A549 (cell line): ENCODE measurements around the gene SPEF1. TPM values are rescaled to one million over a fixed set of nuclear protein-coding genes. Genes with fewer than 3 reads are reported as not detected.

ENCODE experiments used
- ATAC-seq, 2 experiments: fragments of 200-7000 bp in 1 of 2; fragments of >200 bp in 1 of 2; cut with Nextera tagmentation in 1 of 2; cut with Tn5 transposase in 1 of 2; 3 replicates each; pipeline versions ENCODE4 v1.8.0 to v1.9.1; 2018 to 2020; ENCODE audit warnings: mild to moderate bottlenecking in 1 of 2, moderate library complexity in 1 of 2
- CTCF ChIA-PET: fragments of 300-600 bp; sonication (Branson Sonifier 250); formaldehyde crosslinking; extraction: SDS; loops from one replicate; lab custom pipeline; 2021; ENCODE audit warnings: antibody characterized with exemption, inconsistent platforms; lab: Yijun Ruan, JAX
- POLR2A ChIA-PET: fragments of 350-600 bp; formaldehyde crosslinking; extraction: SDS; loops from one replicate; lab custom pipeline; 2021; ENCODE audit warnings: antibody characterized with exemption, inconsistent platforms; lab: Yijun Ruan, JAX
- DNase-seq, 2 experiments: peaks; one replicate each; pipeline versions ENCODE4 v3.0.0 to v3.0.0-alpha.2; 2011 to 2016; ENCODE audit warnings: low read depth in 1 of 2, low spot score in 1 of 2
- FAIRE-seq: peaks from 2 replicates; lab custom pipeline; 2011; peaks lifted over from hg19 to GRCh38; lab: Jason Lieb, UNC
- H3K27ac ChIP-seq, 2 experiments: fragments of >200 bp; sonication (Bioruptor Twin); formaldehyde crosslinking; 3 replicates each; pipeline ENCODE4 v1.5.1; 2016 to 2017
- H3K4me1 ChIP-seq: fragments of >200 bp; sonication (Bioruptor Twin); formaldehyde crosslinking; 3 replicates; pipeline ENCODE4 v1.6.1; 2016
- H3K4me2 ChIP-seq: fragments of >200 bp; sonication (Bioruptor Twin); formaldehyde crosslinking; 3 replicates; pipeline ENCODE4 v1.6.1; 2016
- H3K4me3 ChIP-seq: fragments of >200 bp; sonication (Bioruptor Twin); formaldehyde crosslinking; 3 replicates; pipeline ENCODE4 v1.5.1; 2016
- H3K9me3 ChIP-seq: fragments of >200 bp; sonication (Bioruptor Twin); formaldehyde crosslinking; 3 replicates; pipeline ENCODE4 v1.6.1; 2016
- BHLHE40 ChIP-seq: IDR thresholded peaks from 2 replicates; pipeline ENCODE4 v1.6.1; 2012; ENCODE audit warnings: low read depth, low read length, inconsistent platforms
- CBX2 ChIP-seq: fragments of 200-600 bp; sonication (generic); IDR thresholded peaks from 2 replicates; pipeline ENCODE4 v1.6.1; 2016; ENCODE audit warnings: low read depth, mild to moderate bottlenecking, borderline replicate concordance
- CTCF ChIP-seq: fragments of >200 bp; sonication (Bioruptor Twin); formaldehyde crosslinking; IDR thresholded peaks from 3 replicates; pipeline ENCODE4 v1.5.1; 2016
- EHMT2 ChIP-seq: fragments of 200-600 bp; sonication (generic); IDR thresholded peaks from 2 replicates; pipeline ENCODE4 v1.6.1; 2016; ENCODE audit warnings: antibody characterized with exemption, low read depth, mild to moderate bottlenecking, moderate library complexity
- HMGXB4 ChIP-seq: fragments of 250-450 bp; sonication (Bioruptor Pico); IDR thresholded peaks from 2 replicates; pipeline ENCODE4 v1.5.0; 2021; ENCODE audit warnings: mild to moderate bottlenecking, moderate library complexity, borderline replicate concordance
- JUN ChIP-seq, 2 experiments: fragments of >200 bp; sonication (Bioruptor Twin); formaldehyde crosslinking; IDR thresholded peaks; 2 replicates in 1 of 2; 3 replicates in 1 of 2; pipeline ENCODE4 v1.6.1; 2016 to 2017
- JUNB ChIP-seq: fragments of >200 bp; sonication (Bioruptor Twin); formaldehyde crosslinking; IDR thresholded peaks from 2 replicates; pipeline ENCODE4 v1.6.1; 2016
- NFE2L2 ChIP-seq: fragments of 150-350 bp; conservative IDR thresholded peaks from 2 replicates; pipeline ENCODE4 v1.6.1; 2014; ENCODE audit warnings: low read length
- PBX3 ChIP-seq: IDR thresholded peaks from 2 replicates; pipeline ENCODE4 v1.6.1; 2012
- POLR2A ChIP-seq: IDR thresholded peaks from 2 replicates; pipeline ENCODE4 v1.6.1; 2012; ENCODE audit warnings: mild to moderate bottlenecking, low read length
- RNF2 ChIP-seq: fragments of 200-600 bp; sonication (generic); IDR thresholded peaks from 2 replicates; pipeline ENCODE4 v1.6.1; 2016; ENCODE audit warnings: low read depth, mild to moderate bottlenecking, antibody characterized with exemption, moderate library complexity, borderline replicate concordance
- TP53 ChIP-seq: fragments of 250-450 bp; sonication (Bioruptor Pico); IDR thresholded peaks from 2 replicates; pipeline ENCODE4 v1.5.0; 2021; ENCODE audit warnings: mild to moderate bottlenecking, moderate library complexity
- USF2 ChIP-seq: fragments of 450-650 bp; IDR thresholded peaks from 2 replicates; pipeline ENCODE4 v1.6.1; 2014; ENCODE audit warnings: antibody characterized with exemption
- WGBS: methylation state at CpG from one replicate; pipeline ENCODE4 v1.1.6; 2017; ENCODE audit errors: missing lambda C conversion rate; 5-methylcytosine and 5-hydroxymethylcytosine counted together
- polyA plus RNA-seq, 4 experiments: library from polyadenylated mRNA; depleted of rRNA in 3 of 4; stranded (reverse); fragments of >200 nt; fragmentation: RNase III in 1 of 4; extraction: RNeasy Plus Mini Kit Qiagen cat#74134 plus additional on column Dnase treatment in 1 of 4; gene quantifications; 2 replicates in 3 of 4; 3 replicates in 1 of 4; pipeline ENCODE4 v1.2.3, GENCODE V29; 2011 to 2017

The SPEF1 gene
- polyA plus RNA-seq, 2 of the 4 experiments (the other 2 are of a cell fraction): 0.41 to 1.3 TPM

- H3K27ac ChIP-seq: peak overlapping the region in 1 of 2 experiments; percentile 96; a peak in 3 of 6 replicates
- FAIRE-seq (no peak), DNase-seq (no peak), ATAC-seq (no peak)
- H3K9me3 ChIP-seq: no peaks in the 10 kb centered on the region
- 89% methylated on average over 10 of the region's 10 CpGs for WGBS
- H3K4me3 ChIP-seq: no peak overlapping the region
- ChIA-PET POLR2A (interaction anchor here (0.7 kb wide), 1 partner anchor 35 kb away, joined by 3 read pairs; no protein-coding TSS in a partner anchor), CTCF (interaction anchor here (0.6 to 56.5 kb wide), 6 partner anchors 11 to 220 kb away, joined by 3 to 1634 read pairs (median 25); partner anchors contain the start of genes ADISSP and HSPA12B)
- TF ChIP-seq JUN (IDR thresholded peaks at IDR 0.05) (0 out of 5 replicates have a peak, but pooled peaks of 1 of the 2 experiments have one; percentile 1), EHMT2 (no peak)
- peak overlapping the region; percentile 97 for H3K4me2 ChIP-seq
- H3K4me1 ChIP-seq: peaks cover 42% of the 10 kb centered on the region
These were observed 2.4 kb upstream of the SPEF1 start for GRCh38 chr20:3783511-3784195.

- TF ChIP-seq JUN (IDR thresholded peaks at IDR 0.05) (no peak; a peak in 1 of 5 replicates), NFE2L2 (no peak), CBX2 (no peak), PBX3 (no peak), RNF2 (no peak), EHMT2 (no peak), HMGXB4 (CRISPR knock-in tag) (no peak), POLR2A (no peak), BHLHE40 (no peak), USF2 (no peak), CTCF (no peak), TP53 (no peak)
- no peak overlapping the region for H3K4me3 ChIP-seq
- H3K4me1 ChIP-seq: peaks cover 37% of the 10 kb centered on the region
- ATAC-seq: no peak
- DNase-seq: no peak
- no peak overlapping the region for H3K27ac ChIP-seq
- ChIA-PET POLR2A (interaction anchor here (0.6 to 0.7 kb wide), 2 partner anchors 35 to 63 kb away, joined by 3 to 10 read pairs; no protein-coding TSS in a partner anchor), CTCF (interaction anchor here (0.6 to 56.5 kb wide), 5 partner anchors 35 to 220 kb away, joined by 3 to 1634 read pairs (median 28); partner anchors contain the start of genes ADISSP and HSPA12B)
- 80% methylated on average over 2 of the region's 2 CpGs for WGBS
- no peak for FAIRE-seq
- H3K9me3 ChIP-seq: no peaks in the 10 kb centered on the region
- peak overlapping the region; percentile 97; the same call in 1 of the 3 replicates for H3K4me2 ChIP-seq
These were observed 1.8 kb upstream of the SPEF1 start for GRCh38 chr20:3783068-3783489.

GRCh38 chr20:3782597-3782996 lies 1.3 kb upstream of the SPEF1 start:
- no peak for ATAC-seq
- Histone ChIP-seq H3K4me3 (no peak overlapping the region), H3K9me3 (no peaks in the 10 kb centered on the region), H3K4me1 (peaks cover 34% of the 10 kb centered on the region), H3K4me2 (no peak overlapping the region), H3K27ac (no peak overlapping the region)
- POLR2A ChIA-PET: interaction anchor here (0.6 to 1.6 kb wide), 2 partner anchors 63 to 105 kb away, joined by 10 to 12 read pairs; no protein-coding TSS in a partner anchor
- no peak for DNase-seq
- no peak for FAIRE-seq
- CTCF ChIA-PET: interaction anchor here (1.6 to 56.5 kb wide), 5 partner anchors 35 to 105 kb away, joined by 5 to 1634 read pairs (median 28); partner anchors contain the start of genes ADISSP and HSPA12B
- TF ChIP-seq JUN (IDR thresholded peaks at IDR 0.05) (0 out of 5 replicates have a peak, but pooled peaks of 1 of the 2 experiments have one; percentile 5), JUNB (no peak)
- 90% methylated on average over 6 of the region's 6 CpGs for WGBS
